Stimulated activated CD8-positive, alpha-beta memory T cell treated with anti-CD3 and anti-CD28 coated beads, Interleukin-4, amount 100 ng/mL, for 4 hours (primary cell): ENCODE results near the gene MICAL2.

Experiments
- DNase-seq, 2 donors: peaks; one replicate each; pipeline ENCODE4 v3.0.0-alpha.2; 2020; ENCODE audit warnings: low read depth in 2 of 2, low spot score in 1 of 2

MICAL2 gene

DNA sequence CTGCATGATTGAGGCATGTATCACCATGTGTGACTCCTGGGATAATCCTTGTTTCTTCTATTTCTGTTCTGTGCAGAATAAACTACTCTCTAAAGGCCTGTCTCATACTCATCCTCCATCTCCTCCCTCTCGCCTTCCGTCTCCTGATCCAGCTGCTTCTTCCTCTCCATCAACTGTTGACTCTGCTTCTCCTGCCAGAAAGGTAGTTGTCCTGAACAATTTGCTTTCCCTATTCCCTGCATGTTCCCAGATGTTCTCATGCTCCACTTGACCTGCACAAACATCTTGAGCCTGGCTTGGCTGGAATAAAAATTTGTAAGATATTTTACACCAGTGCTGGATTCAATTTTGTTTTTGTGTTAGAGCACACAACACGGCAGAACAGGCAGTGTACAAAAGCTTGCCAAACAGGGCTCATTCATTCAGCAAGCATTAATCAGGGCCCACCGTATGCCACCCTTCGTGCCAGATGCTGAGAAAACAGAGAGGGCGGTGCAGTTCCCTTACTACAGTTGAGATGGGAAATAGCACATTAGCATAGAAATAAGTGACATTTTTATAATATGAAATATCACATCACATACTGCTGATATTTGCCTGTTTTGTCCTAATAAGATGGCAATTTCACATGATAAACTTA, 133.6 kb downstream of the MICAL2 start:
- DNase-seq, result no peak

- DNase-seq, result no peak
These were observed 134.7 kb downstream of the MICAL2 start for GRCh38 chr11:12245091-12245490.

DNA sequence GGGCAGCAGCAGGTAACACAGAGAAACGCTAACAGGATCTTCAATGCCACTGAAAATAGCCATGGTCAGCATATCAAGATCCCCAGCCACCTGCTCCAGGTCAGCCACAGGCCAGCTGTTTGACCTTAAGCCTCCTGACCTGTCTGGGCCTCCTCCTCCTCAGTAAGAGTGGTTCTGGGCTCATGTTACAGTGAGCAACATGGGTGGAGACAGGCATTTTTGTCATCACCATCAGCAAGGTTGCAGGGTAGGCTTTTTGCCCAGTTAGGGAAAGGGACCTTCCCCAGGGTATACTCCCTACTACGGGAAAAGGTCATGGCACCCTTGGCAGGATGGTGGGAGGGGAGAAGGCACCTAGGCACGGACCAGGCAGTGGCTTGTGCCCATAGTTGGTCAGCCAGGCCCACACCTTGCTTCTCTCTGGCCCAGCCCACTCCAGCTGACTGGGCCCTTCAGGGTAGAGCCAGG, 135.2 kb downstream of the MICAL2 start:
- no peak for DNase-seq

DNA sequence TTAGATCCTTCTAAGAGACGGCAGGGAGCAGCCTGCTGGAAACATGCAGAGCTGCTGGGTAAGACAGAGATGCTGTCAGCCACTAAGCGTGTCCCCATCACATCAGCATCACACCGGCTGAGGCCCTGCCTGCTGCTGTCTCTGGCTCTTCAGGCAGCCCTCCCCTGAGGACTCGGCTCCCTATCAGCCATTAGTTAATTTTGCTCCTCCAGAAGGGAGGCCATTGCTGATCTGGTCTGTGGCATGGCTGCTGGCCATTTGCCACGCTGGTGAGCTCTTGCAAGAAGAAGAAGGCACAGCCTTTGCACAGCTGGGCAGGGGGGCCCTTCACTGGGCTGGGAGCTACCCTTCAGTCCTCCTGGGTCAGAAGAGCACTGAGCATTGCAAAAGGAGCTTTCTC, 135.8 kb downstream of the MICAL2 start:
- no peak for DNase-seq

- no peak for DNase-seq
These were observed 136.6 kb downstream of the MICAL2 start for GRCh38 chr11:12246989-12247388.

- DNase-seq, result no peak
These were observed 137.3 kb downstream of the MICAL2 start for GRCh38 chr11:12247543-12248254.

DNA sequence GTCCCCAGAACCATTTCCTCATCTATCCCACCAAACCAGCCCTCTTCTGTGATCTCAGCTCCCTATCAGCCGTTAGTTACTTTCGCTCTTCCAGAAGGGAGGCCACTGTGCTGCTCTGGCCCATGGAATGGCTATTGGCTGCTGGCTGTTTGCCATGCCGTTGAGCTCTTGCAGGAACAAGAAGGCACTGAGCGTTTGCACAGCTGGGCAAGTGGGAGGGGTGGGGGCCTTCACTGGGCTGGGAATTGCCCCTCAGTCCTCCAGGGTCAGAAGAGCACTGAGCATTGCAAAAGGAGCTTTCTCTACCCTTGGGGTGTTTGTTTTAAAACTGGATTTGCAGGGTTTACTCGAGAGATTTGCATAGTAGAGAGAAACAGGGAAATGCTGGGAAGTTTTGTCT, 137.9 kb downstream of the MICAL2 start:
- no peak for DNase-seq

DNA sequence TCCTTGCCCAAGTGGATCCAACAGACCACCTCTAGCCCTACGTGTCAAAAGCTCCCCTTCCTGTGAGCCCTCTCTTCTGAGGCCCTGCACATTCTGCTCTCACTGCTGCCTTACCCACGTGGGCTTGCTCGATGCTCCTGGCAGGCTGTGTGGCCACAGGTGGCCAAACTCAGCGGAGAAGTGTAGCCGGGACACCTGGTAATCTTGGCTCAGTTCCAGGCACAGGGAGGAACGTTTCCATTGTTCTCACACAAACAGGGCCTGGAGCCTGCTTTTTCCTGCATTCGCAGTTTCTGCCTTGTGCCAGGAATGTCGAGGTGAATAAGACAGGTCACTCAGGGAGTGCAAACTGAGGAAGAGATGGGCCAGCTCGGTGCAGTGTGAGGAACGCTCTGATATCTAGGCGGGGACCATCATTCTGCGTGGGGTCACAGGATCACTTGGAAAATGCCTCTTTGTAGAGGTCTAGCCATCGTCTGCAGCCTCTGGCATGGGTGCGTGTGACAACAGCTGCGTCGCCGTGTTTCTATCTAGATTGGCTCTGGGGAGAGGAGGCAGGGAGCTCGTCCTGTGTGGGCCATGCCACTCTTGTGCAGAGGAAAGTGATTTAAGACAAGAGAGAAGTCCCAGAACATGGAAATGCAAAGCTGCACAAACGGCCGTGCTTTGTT, 139.3 kb downstream of the MICAL2 start:
- DNase-seq, result no peak

DNA sequence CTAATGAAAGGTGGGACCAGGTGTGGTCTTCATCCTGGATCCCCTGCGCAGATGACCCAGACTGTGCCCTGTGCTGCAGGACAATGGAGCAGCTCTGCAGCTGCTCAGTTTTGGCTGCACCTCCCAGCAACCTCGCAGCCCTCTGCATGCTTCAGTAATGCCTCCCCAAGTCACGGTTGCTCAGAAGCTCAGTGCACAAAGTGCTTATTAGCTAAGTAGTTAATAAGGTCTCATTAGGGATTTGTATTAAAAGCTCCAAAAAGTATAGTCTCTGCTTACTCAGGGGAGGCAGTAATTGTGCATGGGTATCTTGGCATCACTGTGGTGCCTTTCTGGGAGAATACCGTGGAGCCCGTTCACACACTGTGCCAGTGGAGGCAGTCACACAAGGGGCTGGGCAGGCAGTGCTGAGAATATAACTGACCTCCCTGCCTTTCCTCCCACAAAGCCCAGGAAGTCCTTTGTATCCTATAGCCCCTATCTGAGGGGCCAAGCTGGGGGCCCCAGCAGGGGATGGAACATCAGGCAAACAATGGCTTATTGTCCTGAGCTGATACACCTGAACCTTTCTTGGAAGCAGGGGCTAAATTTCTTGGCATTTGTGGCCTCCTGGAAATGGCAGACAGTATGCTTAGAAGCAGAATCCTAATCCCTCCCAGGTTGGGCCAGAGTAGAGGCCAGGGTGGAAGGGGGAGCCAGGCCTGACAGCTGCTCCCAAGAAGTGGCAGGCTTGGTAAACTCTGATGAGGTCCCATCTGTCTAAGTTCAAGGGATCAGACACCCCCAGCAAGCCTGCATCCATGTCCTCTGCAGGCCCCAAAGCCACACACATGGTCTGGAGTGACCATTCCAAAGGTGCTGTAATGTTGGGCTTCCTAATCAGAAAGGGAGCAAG, 141.5 kb downstream of the MICAL2 start:
- DNase-seq, result no peak

DNA sequence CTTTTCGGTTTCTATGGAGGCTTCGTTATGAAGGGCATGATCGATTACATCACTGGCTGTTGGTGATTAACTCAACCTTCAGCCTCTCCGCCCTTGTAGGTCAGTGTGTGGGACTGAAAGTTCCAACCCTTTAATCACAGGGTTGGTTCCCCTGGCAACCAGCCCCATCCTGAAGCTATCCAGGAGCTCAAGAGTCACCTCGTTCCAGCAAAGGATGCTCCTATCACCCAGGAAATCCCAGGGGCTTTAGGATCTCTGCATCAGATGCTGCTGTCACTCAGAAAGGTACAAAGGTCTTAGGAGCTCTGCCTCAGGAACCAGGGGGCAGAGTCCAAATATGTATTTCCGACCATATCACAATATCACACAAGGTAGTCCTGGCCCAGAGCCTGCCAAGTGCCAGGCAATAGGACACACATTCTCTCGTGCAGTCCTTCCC, 143.5 kb downstream of the MICAL2 start:
- no peak for DNase-seq

GRCh38 chr11:12258451-12258850, 148.1 kb downstream of the MICAL2 start:
- DNase-seq, result no peak

DNA sequence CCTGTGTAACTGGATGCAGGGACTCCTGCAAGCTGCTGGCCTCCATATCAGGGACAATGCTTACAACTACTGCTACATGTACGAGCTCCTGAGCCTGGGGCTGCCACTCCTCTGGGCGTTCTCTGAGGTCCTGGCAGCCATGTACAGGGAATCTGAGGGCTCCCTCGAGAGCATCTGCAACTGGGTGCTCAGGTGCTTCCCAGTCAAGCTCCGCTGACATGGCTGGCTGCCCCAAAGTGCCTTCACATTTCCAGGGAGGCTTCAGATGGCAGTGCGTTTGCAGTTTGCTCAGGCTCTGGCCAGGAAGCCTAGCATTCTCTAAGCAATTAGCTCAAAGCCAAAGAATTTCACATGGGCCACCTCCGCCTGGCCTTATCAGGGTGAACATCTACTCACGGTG, 149.6 kb downstream of the MICAL2 start:
- no peak for DNase-seq

DNA sequence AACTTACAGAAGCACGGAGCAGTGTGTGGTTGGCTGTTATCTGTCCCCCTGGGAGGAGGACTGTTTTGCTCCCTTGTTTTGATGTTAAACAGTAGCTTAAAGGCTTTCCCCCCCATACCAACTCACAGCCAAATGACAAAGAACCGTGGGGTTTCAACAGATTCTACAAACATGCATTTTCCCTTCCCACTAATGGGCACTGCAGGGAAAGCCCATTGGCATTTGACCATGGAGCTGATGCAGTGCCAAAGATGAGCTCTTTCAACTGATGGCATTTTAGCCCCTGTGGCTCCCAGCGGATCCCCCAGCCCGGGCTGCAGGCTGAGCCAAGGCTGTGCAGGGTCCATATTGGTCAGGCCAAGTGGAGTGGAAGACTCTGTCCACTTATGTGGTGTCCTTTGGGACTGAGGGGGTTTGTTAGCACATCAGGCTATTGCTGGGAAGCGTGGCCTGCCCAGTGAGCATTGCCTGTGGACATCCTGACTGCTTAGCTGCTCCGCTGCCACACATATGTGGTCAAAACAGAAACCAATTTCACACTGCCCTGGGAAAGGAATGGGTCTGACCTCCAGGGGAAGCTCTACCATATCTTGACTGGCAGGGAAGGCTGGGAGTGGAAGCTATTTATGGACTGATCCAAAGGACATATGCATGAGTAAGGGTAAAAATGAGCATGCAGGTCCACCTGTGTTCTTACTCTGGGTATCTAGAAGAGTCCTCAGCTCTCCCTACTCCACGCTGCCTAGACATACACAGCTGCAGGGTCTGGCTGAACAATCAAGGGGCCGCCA, 150.5 kb downstream of the MICAL2 start:
- DNase-seq, result no peak

GRCh38 chr11:12261551-12261950, 151.2 kb downstream of the MICAL2 start:
- no peak for DNase-seq

- DNase-seq, result no peak
These were observed 152.8 kb downstream of the MICAL2 start for GRCh38 chr11:12263141-12263693.

- DNase-seq, result no peak
These were observed 154.0 kb downstream of the MICAL2 start for GRCh38 chr11:12264361-12264760.

- DNase-seq, result no peak
These were observed 155.7 kb downstream of the MICAL2 start for GRCh38 chr11:12266132-12266531.

DNA sequence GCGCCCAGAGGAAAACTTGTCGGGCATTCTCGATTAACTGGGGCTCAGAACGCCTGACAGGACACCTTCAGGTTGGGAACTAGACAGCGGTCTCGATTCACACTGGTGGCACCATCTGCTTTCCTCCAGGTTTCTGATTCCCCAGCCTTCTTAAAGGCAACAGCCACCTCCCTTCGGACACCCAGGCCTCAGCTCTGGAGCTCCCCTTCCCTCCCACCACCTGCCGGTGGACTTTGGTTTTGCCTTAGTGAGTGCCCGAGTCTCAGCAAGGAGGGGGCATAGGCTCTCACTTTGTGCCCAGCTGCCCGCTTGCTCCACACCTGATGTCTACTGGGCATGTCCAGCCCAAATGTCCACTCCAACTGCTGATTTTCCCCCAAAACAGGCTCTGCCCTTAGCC, 156.6 kb downstream of the MICAL2 start:
- DNase-seq, result no peak

GRCh38 chr11:12267921-12268320, 157.5 kb downstream of the MICAL2 start:
- no peak for DNase-seq

- no peak for DNase-seq
These were observed 158.7 kb downstream of the MICAL2 start for GRCh38 chr11:12269104-12269441.
